Stimulated activated CD4-positive, alpha-beta T cell treated with anti-CD3 and anti-CD28 coated beads, Interleukin-15, amount 100 ng/mL, for 48 hours (primary cell): Measurements from ENCODE around the gene SFT2D3.

ENCODE experiments used
- DNase-seq, 2 donors: peaks; one replicate each; pipeline ENCODE4 v3.0.0-alpha.2; 2020; ENCODE audit warnings: low read depth in 2 of 2

The SFT2D3 gene

DNA sequence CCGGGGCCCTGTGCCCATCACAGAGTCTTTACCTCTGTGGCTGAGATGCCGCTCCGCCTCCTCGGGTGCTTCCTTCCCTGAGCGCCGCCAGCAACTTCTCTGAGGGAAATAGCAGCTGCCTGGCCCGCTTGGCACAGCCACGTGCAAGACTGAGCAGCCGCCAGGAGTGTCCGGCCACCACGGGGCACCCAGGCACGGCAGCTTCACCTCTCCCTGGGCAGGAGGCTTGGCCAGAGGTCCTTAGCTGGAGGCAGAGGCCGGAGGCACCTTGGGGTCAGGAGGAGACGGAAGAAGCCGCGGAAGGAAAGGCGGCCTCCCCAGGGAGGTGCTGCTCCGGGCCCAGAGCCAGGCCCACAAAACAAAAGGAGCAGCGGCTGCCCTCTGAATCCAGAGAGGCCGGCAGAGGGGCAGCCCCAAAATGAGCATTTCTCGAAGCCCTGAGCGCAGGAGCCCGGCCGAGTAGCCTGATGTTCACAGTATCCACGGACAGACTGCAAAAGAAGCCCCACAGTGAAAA is 20.0 kb upstream of the SFT2D3 start:
- DNase-seq, result no peak

DNA sequence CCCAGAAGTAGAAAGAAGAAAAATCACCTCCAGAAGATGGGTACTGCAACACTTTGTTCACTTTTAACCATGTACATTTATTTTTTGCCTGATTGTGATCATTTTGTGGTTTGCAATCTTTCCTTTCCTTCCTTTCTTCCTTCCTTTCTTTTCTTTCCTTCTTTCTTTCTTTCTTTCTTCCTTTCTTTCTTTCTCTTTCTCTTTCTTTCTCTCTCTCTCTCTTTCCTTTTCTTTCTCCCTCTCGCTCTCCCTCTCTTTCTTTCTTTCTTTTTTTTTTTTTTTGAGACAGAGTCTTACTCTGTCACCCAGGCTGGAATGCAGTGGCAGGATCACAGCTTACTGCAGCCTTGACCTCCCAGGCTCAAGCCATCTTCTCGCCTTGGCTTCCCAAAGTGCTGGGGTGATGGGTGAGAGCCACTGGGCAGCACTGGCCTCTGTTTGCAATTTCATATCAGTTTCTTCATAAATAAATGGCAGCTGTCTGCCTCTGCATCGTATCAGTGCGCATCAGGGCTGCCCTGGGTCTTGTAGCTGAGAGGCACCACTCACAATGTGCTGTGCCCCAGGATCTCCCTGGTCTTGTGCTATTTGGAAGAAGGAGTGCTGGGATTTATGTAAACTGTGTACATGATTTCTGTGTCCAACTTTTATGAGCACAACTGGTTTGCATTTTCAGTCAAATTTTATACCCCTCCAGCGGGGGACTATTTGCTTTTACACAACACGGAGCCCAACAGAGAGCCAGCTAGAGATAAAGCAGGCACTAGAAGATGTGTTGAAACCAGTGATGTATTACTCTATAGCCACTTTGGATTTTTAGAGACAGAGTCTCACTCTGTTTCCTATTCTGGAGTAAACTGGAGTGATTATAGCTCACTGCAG is 19.1 kb upstream of the SFT2D3 start:
- no peak for DNase-seq

DNA sequence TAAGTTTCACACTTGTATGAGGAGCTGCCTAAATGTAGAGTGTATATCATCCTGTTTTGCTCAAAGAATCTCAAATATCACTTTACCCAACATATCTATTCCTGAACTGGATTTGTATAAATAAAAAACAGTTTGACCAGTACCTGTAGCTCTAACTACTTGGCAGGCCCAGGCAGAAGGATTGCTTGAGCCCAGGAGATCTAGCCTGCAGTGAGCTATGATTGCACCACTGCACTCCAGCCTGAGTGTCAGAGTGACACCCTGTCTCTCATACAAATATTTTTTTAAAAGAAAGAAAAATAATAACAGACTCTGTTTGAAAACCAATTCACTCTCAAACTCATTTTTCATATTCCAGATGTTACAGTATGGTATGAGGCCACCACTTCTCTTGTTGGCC is 18.2 kb upstream of the SFT2D3 start:
- no peak for DNase-seq

DNA sequence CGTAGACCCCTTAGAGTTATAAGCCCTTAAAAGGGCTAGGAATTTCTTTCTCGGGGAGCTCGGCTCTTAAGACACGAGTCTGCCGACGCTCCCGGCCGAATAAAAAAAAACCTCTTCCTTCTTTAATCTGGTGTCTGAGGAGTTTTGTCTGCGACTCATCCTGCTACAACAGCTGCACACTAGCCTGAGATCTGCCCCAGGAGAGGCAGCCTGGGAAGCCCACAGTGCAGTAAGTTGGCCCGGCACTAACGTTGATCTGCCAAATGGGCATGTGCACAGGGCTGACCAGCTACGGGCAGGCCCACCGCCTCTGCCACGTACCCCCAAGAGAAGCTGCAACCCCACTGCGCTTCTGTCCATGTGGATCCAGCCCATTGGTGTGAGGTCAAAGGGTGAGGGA is 17.5 kb upstream of the SFT2D3 start:
- DNase-seq, result no peak

DNA sequence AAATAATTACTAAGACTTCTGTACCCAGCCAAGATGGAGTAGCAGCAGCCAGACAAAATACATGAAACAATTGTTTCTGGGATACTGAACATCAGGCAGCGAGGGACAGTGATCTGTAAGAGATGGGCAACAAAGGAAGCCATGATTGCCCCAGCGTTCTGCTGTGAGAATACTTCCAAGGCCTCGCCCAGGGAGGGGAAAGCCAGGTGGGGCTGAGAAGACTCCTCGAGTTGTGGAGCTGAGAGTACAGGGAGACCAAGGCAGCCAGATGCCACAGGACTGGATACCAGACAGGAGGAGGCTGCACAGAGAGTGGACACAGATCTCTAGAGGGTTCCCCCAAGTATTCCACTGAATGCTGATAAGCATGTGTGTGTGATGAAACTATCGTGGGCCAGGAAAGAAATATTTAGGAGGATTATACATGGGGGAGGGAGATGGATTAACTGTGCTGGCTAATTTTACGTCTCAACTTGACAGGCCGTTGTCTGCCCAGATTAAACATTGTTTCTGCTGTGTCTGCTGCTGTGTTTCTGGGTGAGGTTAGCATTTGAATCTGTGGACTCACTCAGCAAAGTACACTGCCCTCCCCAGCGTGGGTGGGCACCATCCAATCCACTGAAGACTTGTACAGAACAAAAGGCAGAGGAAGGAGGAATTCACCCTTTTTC is 15.8 kb upstream of the SFT2D3 start:
- DNase-seq, result no peak

DNA sequence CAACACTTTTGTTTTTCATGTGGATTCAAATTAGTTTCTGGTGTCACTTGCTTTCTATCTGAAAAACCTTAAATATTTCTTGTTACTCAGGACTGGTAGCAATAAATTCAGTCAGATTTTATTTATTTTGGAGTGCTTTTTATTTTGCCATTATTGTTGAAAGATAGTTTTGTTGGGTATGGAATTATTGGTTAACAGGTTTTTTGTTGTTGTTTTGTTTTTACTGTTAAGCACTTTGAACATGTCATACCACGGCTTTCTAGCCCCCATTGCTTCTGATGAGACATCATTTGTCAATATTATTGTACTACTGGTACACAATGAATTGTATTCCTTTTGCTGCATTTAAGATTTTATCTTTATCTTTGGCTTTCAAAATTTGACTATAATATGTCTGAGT is 12.9 kb upstream of the SFT2D3 start:
- no peak for DNase-seq

DNA sequence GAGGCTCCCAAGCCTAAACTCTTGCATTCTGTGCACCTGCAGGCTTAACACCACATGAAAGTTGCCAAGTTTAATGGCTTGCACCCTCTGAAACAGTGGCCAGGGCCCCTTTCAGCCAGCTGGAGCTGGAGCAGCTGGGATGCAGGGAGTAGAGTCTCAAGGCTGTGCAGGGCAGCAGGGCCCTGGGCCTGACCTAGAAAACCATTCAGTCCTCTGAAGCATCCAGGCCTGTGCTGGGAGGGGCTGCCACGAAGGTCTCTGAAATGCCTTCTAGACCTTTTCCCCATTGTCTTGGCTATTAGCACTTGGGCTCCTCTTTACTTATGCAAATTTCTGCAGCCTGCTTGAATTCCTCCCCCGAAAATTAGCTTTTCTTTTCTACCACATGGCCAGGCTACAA is 10.6 kb upstream of the SFT2D3 start:
- no peak for DNase-seq

DNA sequence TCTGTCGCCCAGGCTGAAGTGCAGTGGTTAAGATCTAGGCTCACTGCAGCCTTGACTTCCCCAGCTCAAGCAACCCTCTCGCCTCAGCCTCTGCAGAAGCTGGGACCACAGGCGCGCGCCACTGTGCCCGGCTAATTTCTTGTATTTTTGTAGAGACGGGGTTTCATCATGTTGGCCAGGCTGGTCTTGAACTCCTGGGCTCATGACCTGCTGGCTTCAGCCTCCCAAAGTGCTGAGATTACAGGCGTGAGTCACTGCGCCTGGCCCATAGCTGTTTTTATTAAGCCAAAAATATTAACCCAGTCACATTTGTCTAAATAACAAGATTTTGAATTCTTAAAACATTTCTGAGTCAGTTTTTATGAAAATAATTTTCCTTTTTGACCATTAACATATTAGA is 6.3 kb upstream of the SFT2D3 start:
- no peak for DNase-seq

DNA sequence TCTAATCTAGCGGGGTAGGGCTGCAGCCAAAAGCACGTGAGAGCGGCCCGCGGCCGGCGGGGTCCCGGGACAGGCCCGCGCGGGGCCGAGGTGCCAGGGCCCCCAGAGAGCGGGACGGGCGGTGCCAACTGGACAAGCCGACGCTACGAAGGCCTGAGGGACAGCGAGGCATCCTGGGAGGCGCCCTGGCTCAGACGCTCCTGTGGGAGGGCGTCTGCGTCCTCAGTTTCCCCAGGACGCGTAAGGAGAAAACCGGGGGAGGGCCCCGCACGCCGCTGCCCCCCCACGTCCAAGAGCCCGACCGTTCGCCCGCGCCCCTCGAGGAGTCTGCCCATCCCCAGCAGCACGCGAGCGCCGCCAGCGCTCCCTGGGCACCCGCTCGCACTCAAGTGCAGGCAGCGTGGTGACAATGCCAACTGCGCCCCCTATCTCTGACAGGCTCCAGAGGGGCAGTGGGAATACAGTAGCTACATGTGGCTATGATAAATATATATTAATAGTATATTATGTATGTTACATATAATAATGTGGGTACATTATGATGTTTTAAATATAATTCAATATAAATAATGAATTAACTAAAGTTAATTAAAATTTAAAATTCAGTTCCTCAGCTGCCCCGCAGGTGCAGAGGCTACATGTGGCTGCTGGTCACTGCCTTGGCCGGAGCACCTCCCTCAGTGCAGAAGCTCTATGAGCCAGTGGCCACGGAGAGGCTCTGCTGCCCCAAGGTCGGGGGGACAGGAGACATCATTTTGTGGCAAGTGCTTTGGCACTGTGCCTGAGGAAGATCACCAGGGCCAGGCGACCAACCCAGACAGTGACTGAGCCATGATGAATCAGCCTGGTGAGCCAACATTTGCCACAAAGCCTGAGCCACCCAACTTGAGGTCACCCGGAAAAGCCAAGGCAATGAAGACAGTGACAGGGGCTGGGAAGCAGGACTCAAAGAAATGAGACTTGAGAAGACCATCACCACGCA is 5.5 kb upstream of the SFT2D3 start:
- no peak for DNase-seq

DNA sequence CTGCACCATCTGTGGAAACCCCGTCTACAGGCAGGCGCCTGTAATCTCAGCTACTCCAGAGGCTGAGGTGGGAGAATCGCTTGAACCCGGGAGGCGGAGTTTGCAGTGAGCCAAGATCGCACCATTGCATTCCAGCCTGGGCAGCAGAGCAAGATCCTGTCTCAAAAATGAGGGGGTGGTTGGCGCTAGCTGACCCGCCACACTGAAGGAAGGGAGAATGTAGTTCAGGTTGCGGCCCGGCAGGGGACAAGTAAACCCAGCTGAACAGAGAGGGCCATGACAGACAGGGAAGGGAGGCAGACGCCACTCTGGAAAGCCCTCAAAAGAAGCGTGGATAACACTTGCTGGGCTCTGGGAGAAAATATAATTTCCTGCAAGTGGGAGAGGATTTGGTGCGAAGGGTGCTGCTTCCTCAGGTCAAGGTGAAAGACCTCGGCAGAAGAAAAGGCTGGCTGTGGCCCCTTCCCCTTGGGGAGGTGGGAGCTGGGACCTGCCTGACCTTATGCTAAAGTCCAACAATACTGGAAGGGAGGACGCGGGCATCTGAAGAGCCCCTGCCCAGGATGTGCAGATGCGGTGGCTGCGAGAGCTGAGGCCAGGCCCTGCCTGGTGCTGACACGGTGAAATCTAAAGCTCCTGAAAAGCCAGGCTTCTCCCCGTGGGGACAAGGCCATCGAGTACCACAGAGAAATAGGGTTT is 3.7 kb upstream of the SFT2D3 start:
- DNase-seq, result no peak

DNA sequence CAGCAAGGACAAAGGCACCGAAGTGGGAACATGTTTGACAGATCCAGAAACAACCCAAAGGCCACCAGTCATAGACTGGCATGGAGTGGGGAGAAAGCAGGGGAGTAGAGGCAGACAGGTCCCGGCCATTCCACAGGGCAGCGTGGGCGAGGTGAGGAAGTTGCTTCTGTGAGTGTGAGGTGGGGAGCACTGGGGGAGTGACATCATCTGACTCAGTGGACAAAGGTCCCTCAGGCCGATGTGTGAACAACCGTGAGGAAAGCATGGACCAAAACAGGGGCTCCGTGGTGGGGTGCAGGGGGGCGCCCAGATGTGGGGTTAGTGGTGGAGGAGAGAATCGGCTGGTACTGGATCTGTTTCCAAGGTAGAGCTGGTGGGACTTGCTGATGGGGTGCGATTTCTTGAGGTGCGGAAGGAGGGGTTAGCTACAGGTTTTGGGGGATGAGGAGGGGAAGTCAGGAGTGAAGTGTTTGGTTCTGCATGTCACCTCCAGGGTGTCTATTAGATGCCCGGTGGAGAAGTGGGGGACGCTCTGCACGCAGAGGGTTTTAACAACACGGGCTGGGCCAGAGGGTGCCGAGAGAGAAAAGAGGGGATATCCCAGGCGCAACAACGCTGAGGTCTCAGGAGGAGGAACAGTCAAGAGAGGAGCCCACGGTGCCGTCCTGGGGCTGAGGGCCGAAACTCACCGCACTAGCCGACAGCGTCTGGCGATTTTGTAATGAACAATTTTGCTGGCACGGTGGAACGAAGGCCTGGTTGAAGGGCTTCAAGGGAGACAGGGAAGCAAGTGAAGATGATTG is 2.5 kb upstream of the SFT2D3 start:
- DNase-seq, result no peak

DNA sequence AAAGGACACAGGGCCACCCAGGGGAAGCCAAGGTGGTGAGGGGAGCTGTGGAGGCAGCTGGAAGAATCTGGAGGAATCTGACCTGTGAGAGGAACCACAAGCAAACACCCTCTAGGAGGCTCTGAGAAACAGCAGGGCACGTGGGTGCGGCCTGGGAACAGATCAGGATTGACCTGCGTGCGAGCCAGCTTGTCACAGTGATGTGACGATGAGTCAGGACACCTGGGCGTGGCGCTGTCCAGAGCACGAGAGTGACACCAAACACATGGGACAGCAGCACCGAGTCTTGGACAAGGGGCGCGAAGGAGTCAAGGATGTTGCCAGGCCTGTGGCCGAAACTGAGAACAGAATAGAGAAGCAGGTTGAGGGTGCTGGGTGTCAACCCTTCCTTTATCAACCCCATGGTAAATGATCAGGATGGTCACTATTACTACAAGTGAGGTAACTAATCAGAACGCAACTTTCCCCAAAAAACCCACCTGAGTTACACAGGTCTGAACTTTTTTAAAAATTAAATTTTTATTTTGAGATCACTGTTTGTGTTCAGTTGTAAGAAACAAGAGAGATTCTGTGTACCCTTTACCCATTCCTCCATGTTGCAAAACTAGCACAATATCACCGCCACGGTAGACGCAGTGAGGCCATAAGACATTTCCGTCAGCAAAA is 637 bp upstream of the SFT2D3 start:
- no peak for DNase-seq

DNA sequence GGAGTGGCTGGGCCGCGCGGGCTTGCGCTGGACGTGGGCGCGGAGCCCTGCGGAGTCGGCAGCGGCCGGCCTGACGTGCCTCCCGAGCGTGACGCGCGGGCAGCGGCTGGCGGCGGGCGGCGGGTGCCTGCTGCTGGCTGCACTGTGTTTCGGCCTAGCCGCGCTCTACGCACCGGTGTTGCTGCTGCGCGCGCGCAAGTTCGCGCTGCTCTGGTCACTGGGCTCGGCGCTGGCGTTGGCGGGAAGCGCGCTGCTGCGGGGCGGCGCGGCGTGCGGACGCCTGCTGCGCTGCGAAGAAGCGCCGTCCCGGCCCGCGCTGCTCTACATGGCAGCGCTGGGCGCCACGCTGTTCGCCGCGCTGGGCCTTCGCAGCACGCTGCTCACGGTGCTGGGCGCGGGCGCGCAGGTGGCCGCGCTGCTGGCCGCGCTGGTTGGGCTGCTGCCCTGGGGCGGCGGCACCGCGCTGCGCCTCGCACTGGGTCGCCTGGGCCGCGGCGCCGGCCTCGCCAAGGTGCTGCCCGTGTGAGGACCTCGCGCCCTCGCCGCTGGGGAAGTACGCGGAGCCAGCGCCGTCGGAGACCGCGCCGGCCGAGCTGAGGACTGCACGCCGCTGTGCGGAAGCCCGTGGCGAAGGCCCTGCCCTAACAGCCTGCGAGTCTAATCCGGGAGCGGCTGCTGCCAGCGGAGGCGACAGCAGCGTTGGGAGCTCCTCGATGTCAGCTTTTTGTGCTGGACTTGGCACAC is 526 bp downstream of the SFT2D3 start:
- peak; percentile 67 for DNase-seq

DNA sequence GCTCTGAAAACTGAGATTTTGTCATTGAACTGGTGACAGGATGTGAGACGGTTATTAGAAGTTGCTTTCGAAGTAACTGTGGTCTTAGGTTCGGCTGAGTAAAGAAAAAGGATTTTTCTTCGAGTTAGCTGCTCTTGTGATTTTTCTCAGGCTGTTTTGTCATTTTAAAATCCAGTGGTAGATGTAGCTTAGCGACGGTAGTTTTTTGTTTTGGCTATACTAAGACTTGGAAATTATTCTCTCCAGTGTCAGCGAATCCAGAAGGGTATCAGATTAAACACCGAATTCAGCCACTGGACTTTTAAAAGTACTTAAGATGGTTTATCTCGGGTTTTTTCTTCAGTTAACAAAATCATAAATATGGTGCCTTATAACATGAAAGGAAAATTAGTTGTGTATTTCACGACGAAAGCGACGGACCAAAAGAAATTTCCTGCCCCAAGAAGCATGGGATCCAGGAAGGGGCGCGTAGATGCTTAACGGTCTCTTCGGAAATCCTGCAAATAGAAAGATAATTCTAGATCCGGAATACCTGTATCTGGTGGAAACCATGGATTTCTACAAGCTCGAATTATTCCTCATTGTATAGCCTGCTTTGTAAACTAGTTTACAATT is 1.2 kb downstream of the SFT2D3 start:
- no peak for DNase-seq

DNA sequence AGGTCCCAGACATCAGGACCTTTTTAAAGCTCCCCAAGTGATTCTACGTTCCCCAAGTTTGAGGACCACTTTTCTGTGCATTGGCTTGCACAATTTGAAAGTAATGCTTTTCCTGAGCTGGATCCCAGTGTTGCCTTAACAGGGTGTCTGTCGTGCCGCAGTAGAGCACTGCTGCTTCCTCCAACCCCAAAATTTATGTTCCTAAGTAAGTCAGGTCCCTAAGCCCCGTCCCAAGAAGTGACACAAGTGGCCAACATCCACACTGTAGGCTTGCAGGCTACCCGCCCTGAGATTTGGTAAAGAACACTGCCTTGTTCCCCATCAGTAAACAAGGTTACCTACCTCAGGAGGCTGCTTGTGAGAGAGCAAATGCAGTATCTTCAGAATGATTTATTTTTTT is 2.0 kb downstream of the SFT2D3 start:
- DNase-seq, result no peak

DNA sequence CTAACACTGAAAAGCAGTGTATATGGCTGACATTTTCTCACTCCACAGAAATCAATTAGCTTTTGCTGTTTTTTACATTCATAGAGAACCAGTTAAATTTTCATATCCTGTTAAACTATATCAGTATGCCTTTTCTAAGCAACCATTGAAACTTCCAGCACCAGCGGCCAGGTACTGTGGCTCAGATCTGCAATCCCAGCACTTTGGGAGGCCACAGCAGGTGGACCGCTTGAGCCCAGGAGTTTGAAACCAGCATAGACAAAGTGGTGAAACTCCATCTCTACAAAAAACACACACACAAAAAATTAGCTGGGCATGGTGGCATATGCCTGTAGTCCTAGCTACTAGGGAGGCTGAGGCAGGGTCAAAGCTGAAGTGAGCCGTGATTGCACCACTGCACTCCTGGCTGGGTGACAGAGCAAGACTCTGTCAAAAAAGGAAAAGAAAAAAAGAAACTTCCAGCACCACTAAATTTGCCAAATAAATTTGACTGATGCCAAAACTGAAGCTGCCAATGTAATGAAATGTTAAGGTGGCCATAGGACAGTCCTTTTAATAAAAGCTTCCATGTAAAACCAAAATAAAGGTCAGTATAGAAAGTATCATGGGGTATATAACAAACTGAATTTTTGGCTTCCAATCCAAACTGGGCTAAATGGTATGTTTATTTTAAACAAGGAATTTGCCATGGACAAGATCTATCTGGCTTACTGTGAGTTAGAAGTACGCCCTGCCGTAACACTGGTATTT is 3.5 kb downstream of the SFT2D3 start:
- DNase-seq, result no peak

DNA sequence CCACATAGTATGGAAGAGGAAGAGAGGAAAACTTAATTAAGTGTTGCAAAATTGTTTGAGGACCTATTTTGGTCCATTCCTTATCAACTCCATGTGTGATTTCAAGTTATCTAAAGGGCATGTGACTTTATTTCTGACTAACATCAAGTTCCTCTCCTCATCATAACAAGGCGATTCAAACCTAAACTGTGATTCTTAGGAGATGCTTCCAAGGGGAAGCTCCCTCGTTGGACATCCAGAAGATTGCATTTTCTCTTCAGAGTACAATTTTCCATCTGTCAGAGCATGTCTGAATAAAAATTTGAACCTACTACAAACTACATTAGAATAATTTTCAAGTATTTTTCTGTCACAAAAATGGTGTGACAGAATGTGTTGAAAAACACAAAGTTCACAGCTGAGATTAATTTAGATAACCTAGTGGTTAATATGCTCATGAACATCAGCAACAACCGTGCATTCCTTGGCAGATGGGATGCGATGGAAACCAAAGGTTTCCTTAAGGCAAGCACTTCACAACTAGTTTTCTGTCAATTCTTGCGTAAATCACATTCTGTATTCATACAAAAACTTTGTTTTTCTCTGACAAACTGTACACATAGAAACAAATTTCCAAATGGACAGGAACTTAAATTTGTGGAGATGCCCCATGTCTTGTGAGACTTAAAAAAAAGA is 4.2 kb downstream of the SFT2D3 start:
- DNase-seq, result no peak
